GM12872 (cell line): ENCODE data around the gene HCFC1.

ENCODE experiments used
- TF ChIP-seq, protein P1 (sequence below): IDR thresholded peaks from 3 replicates; pipeline ENCODE4 v1.5.1; 2011; ENCODE audit warnings: low read depth, mild to moderate bottlenecking, low read length, moderate library complexity; ENCODE audit not compliant: insufficient read depth

HCFC1 gene

DNA sequence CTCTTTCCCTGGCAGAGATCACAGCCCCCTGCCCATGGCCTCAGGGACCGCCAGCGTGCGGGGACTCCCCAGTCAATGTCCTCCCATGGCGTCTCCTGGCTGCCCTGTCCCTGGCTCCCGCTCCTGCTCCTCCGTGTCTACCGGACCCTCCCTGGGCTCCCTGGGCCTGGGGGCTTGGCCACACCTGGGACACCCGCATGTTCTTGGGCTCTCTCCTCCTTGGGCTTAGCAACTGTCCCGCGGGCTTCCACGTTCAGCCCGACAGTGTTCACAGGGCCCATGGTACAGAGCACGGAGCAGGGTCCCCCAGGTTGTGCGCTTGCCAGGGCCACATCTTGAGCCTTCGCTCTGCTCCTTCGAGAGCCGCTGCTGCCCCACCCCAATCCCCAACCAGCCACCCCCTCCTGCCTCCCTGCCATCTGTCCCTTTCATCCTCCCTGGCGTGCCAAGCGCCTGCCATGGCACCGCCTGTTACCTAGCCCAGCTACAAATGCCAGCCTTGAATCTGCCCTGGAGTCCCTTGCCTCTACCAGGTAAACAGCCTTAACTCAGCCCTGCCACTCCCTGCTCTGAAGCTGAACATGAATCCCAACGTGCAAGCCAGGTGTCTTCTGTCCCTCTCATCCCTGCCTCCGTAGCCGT, 63.3 kb downstream of the HCFC1 start:
- TF ChIP-seq, protein P1, sequence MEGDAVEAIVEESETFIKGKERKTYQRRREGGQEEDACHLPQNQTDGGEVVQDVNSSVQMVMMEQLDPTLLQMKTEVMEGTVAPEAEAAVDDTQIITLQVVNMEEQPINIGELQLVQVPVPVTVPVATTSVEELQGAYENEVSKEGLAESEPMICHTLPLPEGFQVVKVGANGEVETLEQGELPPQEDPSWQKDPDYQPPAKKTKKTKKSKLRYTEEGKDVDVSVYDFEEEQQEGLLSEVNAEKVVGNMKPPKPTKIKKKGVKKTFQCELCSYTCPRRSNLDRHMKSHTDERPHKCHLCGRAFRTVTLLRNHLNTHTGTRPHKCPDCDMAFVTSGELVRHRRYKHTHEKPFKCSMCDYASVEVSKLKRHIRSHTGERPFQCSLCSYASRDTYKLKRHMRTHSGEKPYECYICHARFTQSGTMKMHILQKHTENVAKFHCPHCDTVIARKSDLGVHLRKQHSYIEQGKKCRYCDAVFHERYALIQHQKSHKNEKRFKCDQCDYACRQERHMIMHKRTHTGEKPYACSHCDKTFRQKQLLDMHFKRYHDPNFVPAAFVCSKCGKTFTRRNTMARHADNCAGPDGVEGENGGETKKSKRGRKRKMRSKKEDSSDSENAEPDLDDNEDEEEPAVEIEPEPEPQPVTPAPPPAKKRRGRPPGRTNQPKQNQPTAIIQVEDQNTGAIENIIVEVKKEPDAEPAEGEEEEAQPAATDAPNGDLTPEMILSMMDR, result no peak

DNA sequence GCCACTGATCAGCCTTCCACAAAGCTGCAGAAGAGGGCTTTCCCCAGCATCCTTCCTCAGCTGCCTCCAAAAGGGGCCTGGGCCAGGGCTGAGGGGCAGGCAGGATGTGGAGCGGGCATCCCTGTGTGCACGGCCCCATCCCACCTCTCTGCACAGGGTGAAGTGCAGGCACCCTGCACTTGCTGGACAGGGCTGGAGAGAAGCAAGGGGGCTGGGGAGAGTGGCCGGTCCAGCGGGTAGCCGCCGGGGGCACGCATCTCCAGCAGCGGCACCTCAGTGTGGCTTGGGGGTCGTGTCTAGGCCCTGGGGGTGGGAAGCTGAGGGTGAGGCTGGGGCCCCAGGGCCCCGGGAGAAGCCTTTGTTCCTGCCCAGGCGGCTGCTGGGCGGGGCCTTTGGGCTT, 64.2 kb downstream of the HCFC1 start:
- TF ChIP-seq, protein P1, result no peak

DNA sequence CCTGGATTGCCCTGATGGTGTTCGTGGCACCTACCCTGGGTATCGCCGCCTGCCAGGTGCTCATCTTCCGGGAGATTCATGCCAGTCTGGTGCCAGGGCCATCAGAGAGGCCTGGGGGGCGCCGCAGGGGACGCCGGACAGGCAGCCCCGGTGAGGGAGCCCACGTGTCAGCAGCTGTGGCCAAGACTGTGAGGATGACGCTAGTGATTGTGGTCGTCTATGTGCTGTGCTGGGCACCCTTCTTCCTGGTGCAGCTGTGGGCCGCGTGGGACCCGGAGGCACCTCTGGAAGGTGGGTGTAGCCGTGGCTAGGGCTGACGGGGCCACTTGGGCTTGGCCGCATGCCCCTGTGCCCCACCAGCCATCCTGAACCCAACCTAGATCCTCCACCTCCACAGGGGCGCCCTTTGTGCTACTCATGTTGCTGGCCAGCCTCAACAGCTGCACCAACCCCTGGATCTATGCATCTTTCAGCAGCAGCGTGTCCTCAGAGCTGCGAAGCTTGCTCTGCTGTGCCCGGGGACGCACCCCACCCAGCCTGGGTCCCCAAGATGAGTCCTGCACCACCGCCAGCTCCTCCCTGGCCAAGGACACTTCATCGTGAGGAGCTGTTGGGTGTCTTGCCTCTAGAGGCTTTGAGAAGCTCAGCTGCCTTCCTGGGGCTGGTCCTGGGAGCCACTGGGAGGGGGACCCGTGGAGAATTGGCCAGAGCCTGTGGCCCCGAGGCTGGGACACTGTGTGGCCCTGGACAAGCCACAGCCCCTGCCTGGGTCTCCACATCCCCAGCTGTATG, 65.3 kb downstream of the HCFC1 start:
- TF ChIP-seq, protein P1, result no peak

DNA sequence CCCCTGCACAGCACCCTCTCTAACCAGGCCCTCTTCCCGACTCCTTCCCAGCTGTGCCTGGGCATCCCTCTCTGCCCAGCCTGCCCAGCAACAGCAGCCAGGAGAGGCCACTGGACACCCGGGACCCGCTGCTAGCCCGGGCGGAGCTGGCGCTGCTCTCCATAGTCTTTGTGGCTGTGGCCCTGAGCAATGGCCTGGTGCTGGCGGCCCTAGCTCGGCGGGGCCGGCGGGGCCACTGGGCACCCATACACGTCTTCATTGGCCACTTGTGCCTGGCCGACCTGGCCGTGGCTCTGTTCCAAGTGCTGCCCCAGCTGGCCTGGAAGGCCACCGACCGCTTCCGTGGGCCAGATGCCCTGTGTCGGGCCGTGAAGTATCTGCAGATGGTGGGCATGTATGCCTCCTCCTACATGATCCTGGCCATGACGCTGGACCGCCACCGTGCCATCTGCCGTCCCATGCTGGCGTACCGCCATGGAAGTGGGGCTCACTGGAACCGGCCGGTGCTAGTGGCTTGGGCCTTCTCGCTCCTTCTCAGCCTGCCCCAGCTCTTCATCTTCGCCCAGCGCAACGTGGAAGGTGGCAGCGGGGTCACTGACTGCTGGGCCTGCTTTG, 66.0 kb downstream of the HCFC1 start:
- TF ChIP-seq, protein P1, result no peak

DNA sequence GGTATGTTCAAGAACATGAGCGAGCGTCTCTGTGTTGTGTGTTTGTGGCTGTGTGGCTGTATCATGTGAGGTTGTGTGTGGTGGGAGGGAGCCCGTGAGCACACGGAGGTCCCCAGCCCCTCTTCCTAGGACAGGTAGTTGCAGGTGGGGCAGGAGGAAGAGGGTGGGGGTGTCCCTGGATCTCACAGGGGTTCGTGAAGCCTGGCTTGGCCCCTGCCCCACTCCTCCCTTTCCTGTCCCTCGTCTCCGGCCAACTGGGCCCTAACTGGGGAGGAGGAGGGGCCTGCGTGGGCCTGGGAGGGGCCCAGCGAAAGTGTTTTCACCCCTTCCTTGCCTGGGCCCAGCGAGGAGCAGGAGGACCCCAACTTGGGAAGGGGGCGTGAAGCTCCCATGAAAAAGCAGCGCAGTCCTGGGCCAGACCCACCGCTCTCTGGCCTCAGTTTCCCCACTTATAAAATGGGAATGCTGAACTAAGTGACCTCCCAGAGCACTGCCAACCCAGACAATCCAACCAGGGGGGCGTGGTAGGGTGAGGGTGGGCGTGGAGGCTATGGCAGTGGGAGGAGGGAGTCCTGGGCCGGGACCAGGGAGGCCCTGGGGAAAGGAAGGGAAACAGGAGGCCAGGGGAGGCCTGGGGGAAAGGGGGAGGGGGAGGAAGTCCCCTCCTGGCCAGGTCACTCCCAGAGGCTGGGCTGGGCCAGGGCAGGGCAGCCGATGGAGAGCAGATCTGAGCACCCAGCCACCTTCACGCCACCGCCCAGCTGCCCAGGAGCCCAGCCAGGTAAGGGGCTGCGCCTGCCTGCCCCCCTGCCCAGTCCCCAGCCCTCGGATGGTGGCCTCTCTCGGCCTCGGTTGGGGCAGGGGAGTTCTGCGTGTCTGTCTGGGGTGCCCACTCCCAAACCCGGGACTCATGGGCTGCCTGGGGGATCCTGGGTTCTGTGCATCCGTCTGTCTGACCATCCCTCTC, 67.3 kb downstream of the HCFC1 start, which contains the start of gene AVPR2:
Gene AVPR2 (plus strand): TSS at position 683 of the 967 bp plus-strand sequence. CDS start 473 bp downstream, outside the sequence.
- TF ChIP-seq, protein P1, result no peak

DNA sequence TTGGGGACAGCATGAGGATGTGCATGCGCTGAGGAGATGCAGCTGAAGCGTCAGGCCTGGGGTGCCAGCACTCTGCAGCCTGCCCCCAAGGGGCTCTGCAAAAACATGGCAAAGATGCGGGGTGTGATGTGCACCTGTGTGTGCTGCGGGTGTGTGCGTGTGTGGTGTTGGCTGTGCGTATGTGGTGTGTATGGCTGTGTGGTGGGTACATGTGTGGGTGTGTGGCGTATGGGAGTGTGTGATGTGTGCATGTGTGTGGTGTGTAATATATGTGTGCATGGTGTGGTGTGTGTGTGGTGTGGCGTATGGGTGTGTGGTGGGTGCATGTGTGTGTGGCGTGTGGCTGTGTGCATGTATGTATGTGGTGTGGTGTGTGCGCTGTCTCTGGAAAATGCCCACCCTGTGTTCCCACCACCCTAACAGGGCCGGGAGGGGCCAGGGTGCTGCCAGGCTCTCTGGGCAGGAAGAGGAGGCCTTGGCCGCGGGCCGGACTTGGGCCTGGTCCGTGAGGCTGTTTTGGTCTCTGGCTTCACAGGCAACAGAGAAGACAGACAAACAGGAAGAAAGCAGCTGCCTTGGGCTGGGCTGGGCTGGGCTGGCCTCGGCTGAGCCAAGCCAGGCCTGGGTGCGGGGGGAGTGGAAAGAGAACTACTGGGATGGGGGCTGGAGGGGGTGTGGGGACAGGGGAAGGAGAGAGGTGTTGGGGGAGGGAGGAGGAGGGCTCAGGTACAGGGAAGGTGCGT, 68.2 kb downstream of the HCFC1 start:
- TF ChIP-seq, protein P1, result no peak
